Activated naive CD4-positive, alpha-beta T cell treated with Interleukin-2 at 50 U/mL for 16 hours (primary cell): ENCODE data around the gene KRI1.
A peak's percentile ranks its signal among the peaks of the same experiment; 100 is the strongest.
"Not testable (repeated sequence)": the region's sequence is repeated elsewhere in the genome, so short reads cannot be mapped to it uniquely, and the experiment has no call there.

Experiments
- DNase-seq: peaks from one replicate; pipeline ENCODE4 v3.0.0-alpha.2; 2020

The KRI1 gene

GRCh38 chr19:10548746-10549276 is 17.0 kb downstream of the KRI1 start:
- no peak for DNase-seq

GRCh38 chr19:10546817-10547216 is 19.0 kb downstream of the KRI1 start:
- no peak for DNase-seq

- DNase-seq = peak; percentile 7
Measured at GRCh38 chr19:10544753-10545251, 21.0 kb downstream of the KRI1 start.

- peak; percentile 29 for DNase-seq
Measured at GRCh38 chr19:10544242-10544752, 21.5 kb downstream of the KRI1 start.

GRCh38 chr19:10543420-10544241 is 22.2 kb downstream of the KRI1 start, which contains the start of gene ATG4D:
ATG4D (plus strand) TSS chr19:10543904; CDS start chr19:10544091, 187 bp downstream.
- peak; percentile 78 for DNase-seq

GRCh38 chr19:10543059-10543419 is 22.8 kb downstream of the KRI1 start:
- DNase-seq = no peak

GRCh38 chr19:10539016-10539415 is 26.8 kb downstream of the KRI1 start:
- DNase-seq = not testable (repeated sequence)

GRCh38 chr19:10538204-10538983 is 27.4 kb downstream of the KRI1 start:
- no peak for DNase-seq

GRCh38 chr19:10537668-10538067 is 28.1 kb downstream of the KRI1 start:
- DNase-seq = no peak

- DNase-seq = no peak
Measured at GRCh38 chr19:10535613-10536012, 30.2 kb downstream of the KRI1 start.

GRCh38 chr19:10533646-10534386 is 32.0 kb downstream of the KRI1 start:
- no peak for DNase-seq

- no peak for DNase-seq
Measured at GRCh38 chr19:10532457-10532856, 33.4 kb downstream of the KRI1 start.

- not testable (repeated sequence) for DNase-seq
Measured at GRCh38 chr19:10526887-10527286, 38.9 kb downstream of the KRI1 start.

- DNase-seq = no peak
Measured at GRCh38 chr19:10525636-10526035, 40.2 kb downstream of the KRI1 start.

- no peak for DNase-seq
Measured at GRCh38 chr19:10523135-10523636, 42.6 kb downstream of the KRI1 start.

- DNase-seq = no peak
Measured at GRCh38 chr19:10521461-10522171, 44.2 kb downstream of the KRI1 start.

- no peak for DNase-seq
Measured at GRCh38 chr19:10520652-10521318, 45.0 kb downstream of the KRI1 start.

GRCh38 chr19:10519421-10519820 is 46.4 kb downstream of the KRI1 start:
- DNase-seq = no peak

- DNase-seq = no peak
Measured at GRCh38 chr19:10518444-10519361, 47.1 kb downstream of the KRI1 start.
